NCI-H446 treated with DMSO at 0.1 percent for 48 hours (cell line): ENCODE measurements around the gene EOMES.
"Not testable (repeated sequence)": the region's sequence is repeated elsewhere in the genome, so short reads cannot be mapped to it uniquely, and the experiment has no call there.

Experiments used
- DNase-seq: peaks from one replicate; lab custom pipeline; 2025; lab: John Stamatoyannopoulos, UW

The EOMES gene

DNA sequence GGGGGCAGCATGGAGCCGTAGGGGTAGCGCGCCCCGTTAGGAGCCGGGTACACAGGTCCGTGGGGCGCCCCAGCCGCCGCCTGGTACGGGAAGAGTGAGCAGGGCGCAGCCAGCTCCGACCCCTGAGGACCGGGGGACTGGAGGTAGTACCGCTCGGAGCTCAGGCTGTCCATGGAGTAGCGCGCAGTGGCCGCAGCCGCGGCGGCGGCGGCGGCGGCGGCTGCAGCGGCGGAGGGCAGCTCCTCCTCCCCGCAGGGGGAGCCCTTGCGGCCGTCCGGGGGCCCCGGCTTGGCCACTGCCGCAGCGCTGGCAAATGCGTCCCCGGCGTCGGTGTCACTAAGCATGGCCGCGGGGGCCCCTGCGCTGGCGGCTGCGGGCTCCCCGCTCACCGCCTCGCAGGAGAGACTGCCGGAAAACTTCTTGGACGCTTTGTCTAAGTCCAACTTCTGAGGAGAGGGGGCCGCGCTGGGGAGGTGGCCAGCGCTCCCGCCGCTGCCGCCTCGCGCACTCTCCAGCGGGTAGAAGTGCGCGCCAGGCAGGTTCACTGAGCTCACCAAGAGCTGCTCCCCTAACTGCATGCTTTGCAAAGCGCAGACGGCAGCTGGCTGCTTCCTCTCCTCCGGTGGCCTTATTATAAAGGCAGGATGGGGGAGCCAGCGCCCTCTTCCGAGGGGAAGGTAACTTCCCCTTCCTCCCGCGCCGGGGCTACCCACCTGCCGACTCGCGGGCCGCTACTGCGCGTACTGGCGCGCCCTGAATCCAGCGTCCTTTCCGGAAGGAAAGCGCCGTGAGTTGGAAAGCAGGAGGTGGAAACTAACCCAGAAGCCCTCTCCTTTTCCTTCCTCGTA is at the start of gene EOMES:
Gene EOMES, minus strand, starts transcription at position 607 of the 848 bp plus-strand sequence. Its CDS starts 29 bp downstream, at position 578.
- peak; percentile 23 for DNase-seq

DNA sequence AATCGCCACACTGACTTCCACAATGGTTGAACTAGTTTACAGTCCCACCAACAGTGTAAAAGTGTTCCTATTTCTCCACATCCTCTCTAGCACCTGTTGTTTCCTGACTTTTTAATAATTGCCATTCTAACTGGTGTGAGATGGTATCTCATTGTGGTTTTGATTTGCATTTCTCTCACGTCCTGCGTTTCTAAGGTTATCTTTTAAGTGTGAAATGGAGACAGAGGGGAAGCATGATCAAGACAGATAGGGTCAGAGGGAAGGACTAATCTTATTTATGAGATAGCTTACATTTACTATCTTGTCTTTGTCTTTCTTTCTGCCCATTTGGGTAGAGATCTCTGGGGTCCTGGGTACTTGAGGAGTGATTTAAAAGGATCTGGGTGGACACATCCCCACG is 48.3 kb upstream of the EOMES start:
- DNase-seq = not testable (repeated sequence)

DNA sequence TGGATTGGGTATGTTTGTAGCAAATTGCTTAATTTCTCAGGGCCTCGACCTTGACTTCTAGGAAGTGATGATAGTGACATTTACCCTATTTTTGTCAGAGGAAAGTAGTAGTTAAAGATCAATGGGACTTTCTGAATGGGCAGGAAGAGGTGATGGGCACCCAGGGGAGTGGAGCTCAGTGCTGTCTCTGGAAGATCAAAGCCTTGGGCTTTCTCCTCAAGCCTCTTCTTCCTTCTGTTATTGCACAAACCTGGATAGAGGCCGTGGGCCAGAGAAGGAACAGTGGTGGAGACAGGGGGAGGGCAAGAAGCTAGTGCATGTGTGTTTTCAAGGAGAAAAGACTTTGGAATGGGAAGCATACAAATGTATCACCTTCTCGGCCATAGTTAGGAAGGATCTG is 44.9 kb upstream of the EOMES start:
- no peak for DNase-seq

DNA sequence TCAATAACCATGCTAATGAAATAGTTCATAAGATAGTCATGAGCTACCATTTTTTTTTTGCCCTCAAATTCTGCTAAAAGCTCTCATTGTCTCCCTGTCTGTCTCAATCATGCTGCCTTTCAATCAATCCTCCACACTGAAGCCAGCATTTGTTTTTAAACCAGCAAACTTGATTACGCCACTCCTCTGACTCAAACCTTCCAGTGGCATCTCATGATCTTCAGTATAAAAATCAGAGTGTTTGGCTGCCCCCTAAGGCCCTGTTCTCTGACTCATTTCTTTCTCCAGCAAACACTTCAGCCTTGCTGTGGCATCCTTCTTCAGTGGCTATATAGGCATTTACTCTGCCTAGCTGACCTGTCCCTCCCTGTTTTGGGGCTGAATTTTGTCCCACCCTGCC is 36.0 kb upstream of the EOMES start:
- no peak for DNase-seq

DNA sequence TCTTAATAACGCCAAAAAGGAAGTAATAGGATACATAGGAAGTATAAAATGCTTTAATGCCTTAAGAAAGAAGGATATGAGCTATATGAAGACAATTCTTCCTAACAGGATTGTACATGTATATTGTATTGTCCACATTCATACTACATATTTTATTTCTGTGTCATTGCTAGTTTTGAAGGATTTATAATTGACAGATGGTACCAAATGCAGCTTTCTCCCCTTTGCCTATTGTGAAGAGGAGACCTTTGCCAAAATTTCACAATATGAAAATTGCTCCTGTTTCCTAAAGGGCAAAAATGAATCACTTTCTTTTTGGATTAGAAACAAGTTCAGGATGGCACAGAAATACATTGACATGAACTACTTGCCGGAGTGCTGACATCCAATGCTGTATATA is 34.8 kb upstream of the EOMES start:
- DNase-seq = peak; percentile 52

DNA sequence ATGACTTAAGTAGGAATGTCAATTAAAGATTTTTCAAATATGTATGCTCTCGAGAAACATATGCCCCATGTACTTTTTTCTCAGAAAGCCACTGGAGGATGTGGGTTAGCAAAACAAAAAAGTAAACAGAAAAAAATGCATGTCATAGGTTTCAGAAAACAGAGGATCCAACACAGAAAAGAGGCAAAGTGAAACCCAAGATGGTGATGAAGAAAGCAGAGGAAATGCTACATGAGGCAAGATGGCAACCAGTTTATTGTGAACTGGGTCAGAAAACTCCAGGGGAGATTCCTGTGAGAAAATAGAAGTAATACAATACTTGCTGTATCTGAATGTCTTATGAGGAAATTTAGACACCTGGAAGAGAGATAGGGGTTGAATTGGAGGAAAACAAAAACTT is 30.8 kb upstream of the EOMES start:
- DNase-seq = no peak

DNA sequence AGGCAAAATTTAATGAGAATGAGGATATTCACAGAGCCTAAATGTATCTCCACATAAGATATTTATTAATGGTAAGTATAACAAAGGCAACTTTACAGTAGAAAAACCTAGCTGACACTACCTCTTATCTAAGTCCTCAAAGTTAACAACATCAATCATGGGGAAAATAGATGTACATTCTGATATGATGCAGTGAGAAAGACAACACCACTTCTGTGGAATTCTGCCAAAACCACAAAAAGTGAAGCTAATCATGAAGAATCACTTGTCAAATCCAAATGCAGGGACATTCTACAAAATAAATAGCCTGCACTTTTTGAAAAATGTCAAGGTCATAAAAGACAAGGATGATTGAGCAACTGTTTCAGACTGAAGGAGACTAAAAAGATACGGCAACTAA is 27.5 kb upstream of the EOMES start:
- DNase-seq = no peak

DNA sequence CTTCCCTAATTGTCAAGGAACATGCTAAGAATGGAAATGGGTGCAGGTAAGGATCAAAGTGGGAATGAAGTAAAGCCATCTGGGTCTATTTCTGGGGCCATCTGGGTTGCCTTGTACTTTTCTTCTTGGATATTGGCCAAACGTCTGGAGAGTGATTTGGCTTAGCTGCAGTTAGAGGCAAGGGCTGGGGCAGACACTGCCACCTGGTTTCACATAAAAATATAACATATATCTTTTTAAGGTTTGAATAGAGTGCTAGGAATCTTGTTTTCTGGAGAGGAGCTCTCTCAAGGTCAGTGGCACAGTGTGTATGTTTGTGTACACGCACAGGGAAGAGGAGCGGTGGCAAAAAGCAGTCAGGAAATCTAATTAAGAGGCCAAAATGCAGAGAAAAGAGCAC is 24.7 kb upstream of the EOMES start:
- DNase-seq = peak; percentile 22

DNA sequence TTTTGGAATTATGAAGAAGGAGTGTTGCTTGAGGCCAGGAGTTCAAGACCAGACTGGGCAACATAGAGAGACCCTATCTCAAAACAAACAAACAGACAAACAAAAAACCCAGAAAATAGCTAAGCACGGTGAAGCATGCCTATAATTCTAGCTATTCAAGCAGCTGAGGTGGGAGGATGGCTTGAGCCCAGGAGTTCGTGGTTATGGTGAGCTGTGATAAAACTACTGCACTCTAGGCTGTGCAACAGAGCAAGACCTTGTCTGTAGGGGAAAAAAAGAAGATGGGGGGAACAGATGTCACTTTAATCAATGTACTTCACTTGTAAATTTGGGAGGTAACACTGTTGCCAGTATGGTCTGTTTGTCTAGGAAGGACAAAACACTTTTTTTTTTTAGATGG is 18.7 kb upstream of the EOMES start:
- DNase-seq = no peak

DNA sequence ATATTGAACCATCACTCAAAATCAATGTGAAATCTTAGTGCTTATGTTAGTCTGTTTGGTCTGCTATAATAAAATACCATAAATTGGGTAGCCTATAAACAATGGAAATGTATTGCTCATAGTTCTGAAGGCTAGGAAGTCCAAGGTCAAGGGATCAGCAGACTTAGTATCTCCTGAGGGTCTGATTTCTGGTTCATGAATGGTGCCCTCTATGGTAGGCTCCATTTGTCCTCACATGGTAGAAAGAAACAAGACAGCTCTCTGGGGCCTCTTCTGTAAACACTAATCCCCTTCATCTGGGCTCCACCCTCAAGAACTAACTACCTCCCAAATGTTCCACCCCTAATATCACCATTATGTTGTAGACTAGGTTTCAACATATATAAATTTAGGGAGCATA is 15.0 kb upstream of the EOMES start:
- DNase-seq = no peak

DNA sequence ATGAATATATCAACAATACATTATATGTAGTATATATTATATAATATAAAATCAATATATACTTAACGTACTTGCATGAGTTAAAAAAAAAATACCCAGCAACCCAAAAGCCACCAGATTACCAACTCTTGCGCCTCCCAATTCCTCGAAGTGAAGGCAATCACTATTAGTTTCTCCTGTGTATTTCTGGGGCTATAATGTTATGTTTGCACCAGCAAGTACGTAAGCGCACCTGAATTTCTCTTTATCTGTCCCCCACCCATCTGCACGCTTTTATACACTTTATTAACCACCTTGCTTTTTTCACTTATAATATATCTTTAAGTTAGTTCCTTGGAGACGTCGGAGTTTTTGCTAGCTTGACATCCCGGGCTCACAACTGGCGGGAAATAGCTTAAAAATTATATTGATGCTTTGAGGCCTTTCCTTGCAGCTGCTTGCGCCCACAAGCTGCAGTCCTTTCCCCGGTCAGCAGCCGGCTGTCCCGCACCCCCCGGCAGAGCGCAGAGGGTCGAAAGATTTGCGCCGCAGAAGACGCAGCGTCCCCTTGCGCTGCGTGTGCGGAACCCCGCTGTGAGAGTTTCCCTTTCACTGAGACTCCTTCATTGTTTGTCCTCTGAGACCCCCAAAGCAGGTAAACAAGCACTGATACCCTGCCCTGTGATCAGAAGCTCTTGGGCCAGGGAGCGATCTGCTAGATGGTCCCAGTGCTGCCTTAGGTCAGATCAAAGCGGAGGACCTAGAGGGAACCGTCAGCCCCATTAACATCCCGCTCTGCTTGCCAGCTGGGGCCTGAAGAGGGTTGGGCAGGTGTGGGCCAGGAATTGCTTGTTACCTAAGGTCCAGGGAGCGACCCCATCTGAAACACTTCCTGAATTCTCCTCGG is 8.9 kb upstream of the EOMES start:
- no peak for DNase-seq

DNA sequence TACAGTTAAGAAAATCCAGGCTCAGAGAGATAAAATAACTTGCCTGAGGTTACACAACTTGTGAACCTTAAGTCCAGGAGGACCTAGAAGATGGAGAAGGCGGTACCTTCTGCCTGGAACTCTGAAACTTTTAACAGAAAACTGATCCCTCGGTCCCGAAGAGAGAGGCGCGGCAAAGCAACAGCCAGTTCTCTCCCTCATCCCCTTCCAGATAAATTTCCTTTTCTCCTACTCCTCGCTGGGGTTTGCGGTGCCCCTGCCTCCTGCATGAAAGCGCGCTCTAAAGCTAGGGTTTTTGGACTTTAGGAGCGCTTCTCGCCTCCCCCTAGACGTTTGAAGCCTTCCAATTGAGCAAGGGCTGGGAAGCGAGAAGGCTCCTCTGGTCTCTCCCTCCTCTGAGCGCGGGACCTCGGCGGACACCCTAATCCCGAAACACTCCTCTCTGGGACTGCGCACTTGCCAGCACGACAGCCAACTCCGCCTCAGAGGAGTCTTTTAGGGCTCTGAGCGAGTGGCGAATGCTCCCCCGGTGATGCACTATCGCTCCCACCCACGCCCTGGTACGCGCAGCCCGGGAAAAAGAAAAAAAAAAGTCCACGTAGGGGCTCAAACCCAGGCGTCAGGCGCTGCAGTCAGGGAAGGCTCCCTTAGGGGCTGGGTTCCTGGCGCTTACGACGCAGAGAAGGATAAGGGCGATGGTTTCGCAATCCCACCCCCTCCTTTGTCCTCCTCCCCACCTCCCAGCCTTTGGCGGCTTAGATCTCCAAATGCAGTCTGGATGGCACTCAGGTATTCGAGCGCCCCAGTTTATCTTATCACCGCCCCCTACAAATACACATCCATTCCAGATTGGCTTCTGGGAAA is 7.9 kb upstream of the EOMES start:
- DNase-seq = no peak

DNA sequence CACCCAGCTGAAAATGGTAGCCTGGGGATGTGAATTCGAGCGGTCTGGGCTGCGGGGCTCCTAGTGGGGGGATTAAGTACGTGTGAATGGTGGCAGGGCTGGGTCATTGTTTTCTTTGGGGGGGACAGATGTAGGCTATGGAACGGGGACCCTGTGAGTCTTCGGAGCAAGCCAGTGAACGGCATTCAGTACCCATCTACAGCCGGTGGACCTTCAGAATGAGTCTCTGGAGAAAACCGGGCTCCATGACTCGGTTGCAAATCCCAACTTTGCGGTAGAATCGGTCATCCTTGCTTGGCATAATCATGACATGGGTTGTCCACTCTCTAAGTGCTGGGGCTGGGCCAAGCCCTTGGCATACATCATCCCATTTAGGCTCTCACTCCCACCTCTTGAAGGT is 7.2 kb upstream of the EOMES start:
- DNase-seq = no peak

DNA sequence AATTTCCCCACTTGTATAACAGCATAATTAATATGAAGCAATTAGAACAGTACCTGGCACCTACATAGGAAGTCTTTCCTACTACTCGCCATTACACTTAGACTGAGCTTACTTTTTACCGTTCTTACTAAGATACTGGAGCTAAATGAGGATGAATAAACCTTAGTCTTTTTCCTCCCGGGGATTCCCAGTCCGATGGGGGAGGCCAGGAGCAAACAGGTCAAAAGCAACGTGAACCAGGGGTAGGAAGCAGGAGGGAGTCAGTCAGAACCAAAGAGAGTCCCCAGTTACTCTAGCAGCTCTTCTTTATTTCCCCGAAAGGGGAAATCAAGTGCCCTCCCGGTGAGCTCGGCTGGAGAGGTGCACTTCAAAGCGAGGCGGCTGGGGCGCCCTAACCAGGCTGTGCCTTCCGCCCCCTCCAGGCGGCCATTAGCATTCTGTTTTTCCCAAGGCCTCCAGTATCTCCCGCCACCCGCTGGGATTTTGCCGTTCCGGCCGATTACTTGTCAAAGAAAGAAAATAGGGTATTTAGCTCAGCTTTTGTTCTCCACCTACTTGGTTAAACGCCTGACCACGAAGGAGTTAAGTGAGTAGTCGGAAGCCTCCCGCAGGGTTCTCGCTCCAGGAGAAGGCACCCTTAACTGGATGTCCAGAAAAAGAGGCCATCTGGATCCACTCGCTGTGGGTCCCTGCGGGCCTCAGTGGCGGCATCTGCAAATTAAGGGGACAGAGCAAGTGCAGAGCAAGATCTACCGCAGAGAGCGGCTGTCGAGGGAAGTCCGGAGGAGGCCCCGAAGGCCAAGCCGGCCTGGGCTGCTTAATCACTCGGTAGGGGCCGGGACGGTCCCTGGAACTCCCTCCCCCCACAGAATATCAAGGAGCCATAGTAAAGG is 6.3 kb upstream of the EOMES start:
- DNase-seq = no peak

DNA sequence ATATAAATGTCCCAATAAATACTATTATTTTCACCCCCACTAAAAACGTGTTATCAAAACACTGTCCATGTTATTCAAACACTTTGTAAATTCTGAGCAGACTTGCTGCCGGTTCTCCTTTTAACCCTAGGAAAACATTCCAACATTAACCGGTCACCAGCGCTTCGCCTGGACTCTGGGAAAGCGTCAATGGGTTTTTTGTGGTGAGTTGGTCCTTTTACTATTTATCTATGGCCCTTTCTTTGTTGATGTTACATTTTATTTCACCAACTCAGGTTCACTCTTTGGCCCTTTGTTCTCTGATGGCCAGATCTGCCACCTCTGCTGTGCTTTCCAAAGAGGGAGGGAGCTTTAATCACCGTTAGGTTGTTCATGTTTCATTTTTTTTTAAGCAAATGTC is 4.1 kb upstream of the EOMES start:
- DNase-seq = no peak

DNA sequence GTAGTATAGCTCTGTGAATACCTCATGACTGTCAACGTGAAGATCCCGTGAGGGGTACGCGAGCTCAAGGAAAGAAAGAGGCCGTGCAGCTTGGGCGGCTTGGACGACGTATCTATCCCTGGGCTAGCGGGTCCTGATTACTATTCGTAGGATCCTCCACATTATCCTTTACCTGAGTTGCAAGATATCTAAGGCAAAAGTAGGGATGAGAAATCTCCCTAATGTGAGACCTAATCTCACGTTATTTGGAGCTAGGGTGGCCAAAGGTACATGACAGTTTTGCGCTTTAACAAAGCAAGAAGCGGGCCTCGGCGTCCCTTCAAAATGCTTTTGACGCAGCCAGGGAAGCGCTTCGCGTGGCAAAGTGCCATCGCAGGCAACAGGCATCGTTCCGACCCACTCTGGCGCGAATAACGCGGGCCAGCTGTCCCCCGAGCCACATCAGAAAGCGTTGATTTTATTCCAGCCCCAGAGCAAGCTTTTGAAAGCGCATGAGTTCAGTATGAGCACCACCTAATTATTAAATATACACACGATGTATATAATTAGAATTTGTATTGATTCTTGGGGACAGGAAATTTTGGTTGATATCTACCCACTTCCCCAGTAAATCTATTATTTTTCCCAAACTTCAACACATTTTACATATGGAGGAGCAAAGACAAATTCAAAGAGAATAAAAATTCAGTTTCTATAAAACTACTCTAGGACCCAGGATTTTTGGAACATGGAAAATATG is 2.5 kb upstream of the EOMES start:
- DNase-seq = no peak

DNA sequence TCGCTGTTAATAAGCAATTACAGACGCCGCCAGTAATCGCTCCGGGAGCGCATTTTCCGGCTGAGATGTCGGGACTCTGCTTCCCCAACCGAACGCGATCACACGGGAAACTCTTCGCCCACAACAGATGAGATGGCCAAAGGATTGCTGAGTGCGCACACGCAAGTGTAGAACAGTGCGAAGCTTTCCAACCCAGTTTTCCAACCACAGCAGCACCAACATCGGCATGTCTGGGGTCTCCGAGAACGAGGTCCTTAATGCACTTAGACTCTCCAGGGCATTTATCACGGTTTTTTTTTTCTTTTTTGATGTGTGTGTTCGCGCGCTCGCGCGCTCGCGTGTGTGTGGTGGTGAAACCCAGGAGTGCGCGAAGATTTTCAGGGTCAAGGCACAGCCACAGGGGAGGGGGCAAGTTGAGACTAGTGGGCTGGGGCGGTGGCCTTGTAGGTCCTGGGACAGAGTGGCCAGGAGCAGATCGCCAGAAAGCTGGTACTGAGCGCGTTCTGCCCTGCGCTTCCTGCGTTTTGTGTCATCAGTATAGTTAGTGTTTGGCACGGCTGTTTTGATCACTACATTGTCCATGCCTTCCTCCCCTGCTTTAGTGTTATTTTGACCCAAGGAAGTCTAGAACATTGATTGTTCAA is 1.8 kb upstream of the EOMES start:
- no peak for DNase-seq

DNA sequence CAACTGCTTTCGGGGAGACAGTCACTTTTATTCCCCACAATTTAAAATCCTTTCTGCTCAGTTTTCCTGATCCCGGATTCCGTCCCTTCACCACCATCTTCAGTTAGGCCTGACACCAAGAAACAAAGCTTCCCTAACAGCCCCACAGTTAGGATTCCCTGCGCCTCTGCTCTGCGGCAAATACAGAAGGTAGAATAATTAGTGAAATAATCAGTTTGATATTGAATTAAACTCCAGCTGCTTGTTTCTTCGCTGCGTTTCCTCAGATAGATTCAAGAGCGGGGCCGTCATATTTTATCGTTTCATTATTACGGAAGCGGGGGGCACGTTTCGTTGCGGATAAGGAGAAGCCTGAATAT is 1.3 kb upstream of the EOMES start:
- DNase-seq = no peak

DNA sequence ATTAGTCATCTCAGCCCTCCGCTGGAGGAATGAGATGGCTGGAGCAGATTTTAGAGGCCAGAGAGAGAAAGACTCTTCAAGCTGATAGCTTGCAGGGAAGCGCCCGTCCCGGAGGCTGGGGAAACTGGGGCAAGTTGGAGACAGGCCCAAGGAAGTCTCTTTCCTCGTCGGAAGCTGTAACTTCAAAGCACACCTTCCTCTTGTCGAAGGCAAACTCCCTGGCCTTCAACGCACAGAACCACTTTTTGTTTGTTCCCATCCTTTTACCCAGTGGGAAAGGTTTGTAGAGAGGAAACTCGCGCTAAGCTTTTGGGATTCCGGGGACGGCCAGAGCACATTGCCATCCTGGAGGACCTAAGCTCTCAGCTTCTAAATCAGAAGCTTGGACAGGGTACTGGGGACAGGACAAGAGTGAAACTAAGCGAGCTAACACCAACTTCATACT is 900 bp upstream of the EOMES start:
- DNase-seq = no peak
